GM23338 (cell line): ENCODE measurements around the gene KDM4E. TPM values are rescaled to one million over a fixed set of nuclear protein-coding genes. Genes with fewer than 3 reads are reported as not detected.

ENCODE experiments used
- ATAC-seq: fragments of 200-7000 bp; cut with Tn5 transposase; 3 replicates; pipeline ENCODE4 v1.9.1; 2020
- DNase-seq: peaks from one replicate; pipeline ENCODE4 v3.0.0-alpha.2; 2015; ENCODE audit warnings: low spot score
- H2AFZ ChIP-seq: fragments of 200-600 bp; sonication (generic); 2 replicates; pipeline ENCODE4 v1.8.0; 2016; ENCODE audit warnings: antibody characterized with exemption, mild to moderate bottlenecking, moderate library complexity
- H3F3A ChIP-seq: fragments of 200-600 bp; sonication (generic); replicated peaks from 2 replicates; pipeline ENCODE4 v1.8.0; 2017; ENCODE audit warnings: antibody characterized with exemption, mixed run types, low read depth
- H3K27ac ChIP-seq: fragments of 200-600 bp; sonication (generic); 2 replicates; pipeline ENCODE4 v1.6.1; 2016; ENCODE audit warnings: low read depth
- H3K27me3 ChIP-seq: fragments of 200-600 bp; sonication (generic); 2 replicates; pipeline ENCODE4 v1.8.0; 2016; ENCODE audit warnings: mild to moderate bottlenecking, mixed run types, moderate library complexity; ENCODE audit not compliant: insufficient read depth
- H3K36me3 ChIP-seq: fragments of 200-600 bp; sonication (generic); 2 replicates; pipeline ENCODE4 v1.8.0; 2016; ENCODE audit warnings: mild to moderate bottlenecking; ENCODE audit not compliant: insufficient read depth
- H3K4me1 ChIP-seq: fragments of 200-600 bp; sonication (generic); 2 replicates; pipeline ENCODE4 v1.8.0; 2016; ENCODE audit warnings: mild to moderate bottlenecking, moderate library complexity; ENCODE audit not compliant: insufficient read depth
- H3K4me2 ChIP-seq: fragments of 200-600 bp; sonication (generic); 2 replicates; pipeline ENCODE4 v1.7.1; 2017; ENCODE audit warnings: mixed run types
- H3K4me3 ChIP-seq: fragments of 200-600 bp; sonication (generic); 2 replicates; pipeline ENCODE4 v1.6.1; 2016; ENCODE audit warnings: mixed run types
- H3K79me2 ChIP-seq: fragments of 200-600 bp; sonication (generic); replicated peaks from 2 replicates; pipeline ENCODE4 v1.8.0; 2017; ENCODE audit warnings: mild to moderate bottlenecking; ENCODE audit not compliant: insufficient read depth
- H3K9me2 ChIP-seq: fragments of 200-600 bp; sonication (generic); 2 replicates; pipeline ENCODE4 v1.8.0; 2017; ENCODE audit not compliant: insufficient read depth
- H4K20me1 ChIP-seq: fragments of 200-600 bp; sonication (generic); replicated peaks from 2 replicates; pipeline ENCODE4 v1.8.0; 2017; ENCODE audit warnings: mild to moderate bottlenecking; ENCODE audit not compliant: insufficient read depth
- H3K27ac Mint-ChIP-seq: 2 replicates; pipeline ENCODE4 v1.8.0; 2020; ENCODE audit warnings: inconsistent platforms, mild to moderate bottlenecking, moderate library complexity, mixed read lengths
- H3K27me3 Mint-ChIP-seq: 3 replicates; pipeline ENCODE4 v1.8.0; 2022; ENCODE audit warnings: low read depth, mild to moderate bottlenecking, moderate library complexity, mixed read lengths, inconsistent platforms; ENCODE audit not compliant: insufficient read depth, poor library complexity
- H3K36me3 Mint-ChIP-seq: 3 replicates; pipeline ENCODE4 v1.8.0; 2021; ENCODE audit warnings: low read depth, mild to moderate bottlenecking, inconsistent platforms, moderate library complexity, mixed read lengths
- H3K4me1 Mint-ChIP-seq: 3 replicates; pipeline ENCODE4 v1.8.0; 2020; ENCODE audit warnings: mild to moderate bottlenecking, inconsistent platforms, mixed read lengths
- H3K4me3 Mint-ChIP-seq: 3 replicates; pipeline ENCODE4 v1.8.0; 2021; ENCODE audit warnings: moderate library complexity, mild to moderate bottlenecking, inconsistent platforms, mixed read lengths
- H3K9me3 Mint-ChIP-seq: 3 replicates; pipeline ENCODE4 v1.8.0; 2020; ENCODE audit warnings: moderate library complexity, mild to moderate bottlenecking, inconsistent platforms, mixed read lengths
- CREB1 ChIP-seq: fragments of 250-450 bp; sonication (Bioruptor Pico); IDR thresholded peaks from 2 replicates; pipeline ENCODE4 v1.5.0; 2020; ENCODE audit warnings: low read depth, mild to moderate bottlenecking, moderate library complexity
- EZH2 ChIP-seq: fragments of 200-600 bp; sonication (generic); IDR thresholded peaks from one replicate; pipeline ENCODE4 v1.8.0; 2017; ENCODE audit warnings: antibody characterized with exemption, mild to moderate bottlenecking, low read depth; ENCODE audit not compliant: unreplicated experiment
- EZH2phosphoT487 ChIP-seq: fragments of 200-600 bp; sonication (generic); IDR thresholded peaks from one replicate; pipeline ENCODE4 v1.8.1; 2018; ENCODE audit warnings: antibody characterized with exemption; ENCODE audit not compliant: unreplicated experiment
- JUNB ChIP-seq: IDR thresholded peaks from one replicate; pipeline ENCODE4 v1.6.1; 2016; ENCODE audit warnings: antibody characterized with exemption; ENCODE audit not compliant: unreplicated experiment
- NANOG ChIP-seq: IDR thresholded peaks from 2 replicates; pipeline ENCODE4 v1.6.1; 2016; ENCODE audit warnings: antibody characterized with exemption, borderline replicate concordance
- POLR2AphosphoS5 ChIP-seq: IDR thresholded peaks from 2 replicates; pipeline ENCODE4 v1.6.1; 2016; ENCODE audit warnings: antibody characterized with exemption, low read depth
- STAT1 ChIP-seq: IDR thresholded peaks from one replicate; pipeline ENCODE4 v1.6.1; 2016; ENCODE audit warnings: antibody characterized with exemption; ENCODE audit not compliant: unreplicated experiment
- ZNF114 ChIP-seq: fragments of 250-450 bp; sonication (Bioruptor Pico); IDR thresholded peaks from 2 replicates; pipeline ENCODE4 v1.5.0; 2020; ENCODE audit warnings: mild to moderate bottlenecking, moderate library complexity
- ZNF331 ChIP-seq: fragments of 250-450 bp; sonication (Bioruptor Pico); IDR thresholded peaks from 2 replicates; pipeline ENCODE4 v1.5.0; 2020; ENCODE audit warnings: low read depth, mild to moderate bottlenecking, moderate library complexity
- polyA plus RNA-seq: library from polyadenylated mRNA; unstranded; fragments of >200 nt; fragmentation: Nextera tagmentation; extraction: Ambion mirVana; gene quantifications from 2 replicates; pipeline ENCODE4 v1.2.1, GENCODE V29; 2016
- total RNA-seq: library from RNA; depleted of rRNA; stranded (reverse); fragments of >200 nt; shearing (Covaris generic); gene quantifications from 2 replicates; pipeline ENCODE4 v1.2.3, GENCODE V29; 2014
- TF ChIP-seq, protein P1 (sequence below): IDR thresholded peaks from one replicate; pipeline ENCODE4 v1.6.1; 2018; ENCODE audit warnings: antibody characterized with exemption; ENCODE audit not compliant: unreplicated experiment
- TF ChIP-seq, protein P2 (sequence below), 2 experiments: fragments of 200-600 bp in 1 of 2; sonication (generic) in 1 of 2; conservative IDR thresholded peaks; 2 replicates each; pipeline versions ENCODE4 v1.5.1 to v1.6.1; 2016 to 2017; ENCODE audit warnings: antibody characterized with exemption in 2 of 2, low read depth in 2 of 2, mild to moderate bottlenecking in 2 of 2, moderate library complexity in 1 of 2
- TF ChIP-seq, protein P3 (sequence below): IDR thresholded peaks from 2 replicates; pipeline ENCODE4 v1.6.1; 2016; ENCODE audit warnings: antibody characterized with exemption
- TF ChIP-seq, protein P4 (sequence below): fragments of 250-450 bp; sonication (Bioruptor Pico); IDR thresholded peaks from 2 replicates; pipeline ENCODE4 v1.5.0; 2020; ENCODE audit warnings: mild to moderate bottlenecking, moderate library complexity

Gene KDM4E
- total and polyA plus RNA-seq, 2 experiments from 2014 or later = not detected

GRCh38 chr11:95057959-95058358 lies 32.9 kb downstream of the KDM4E start:
- no peaks in the 10 kb centered on the region for H4K20me1 ChIP-seq
- no peaks in the 10 kb centered on the region for H3F3A ChIP-seq
- ATAC-seq (no peak), DNase-seq (no peak)
- Mint-ChIP-seq H3K27me3 (no peaks in the 10 kb centered on the region), H3K36me3 (no peaks in the 10 kb centered on the region), H3K4me1 (no peaks in the 10 kb centered on the region), H3K9me3 (no peaks in the 10 kb centered on the region), H3K4me3 (no peak overlapping the region), H3K27ac (no peak overlapping the region)
- H3K4me2 ChIP-seq = no peak overlapping the region
- no peaks in the 10 kb centered on the region; the same call in 1 of the 2 replicates for H3K9me2 ChIP-seq
- no peaks in the 10 kb centered on the region for H3K4me1 ChIP-seq
- TF ChIP-seq, protein P1, sequence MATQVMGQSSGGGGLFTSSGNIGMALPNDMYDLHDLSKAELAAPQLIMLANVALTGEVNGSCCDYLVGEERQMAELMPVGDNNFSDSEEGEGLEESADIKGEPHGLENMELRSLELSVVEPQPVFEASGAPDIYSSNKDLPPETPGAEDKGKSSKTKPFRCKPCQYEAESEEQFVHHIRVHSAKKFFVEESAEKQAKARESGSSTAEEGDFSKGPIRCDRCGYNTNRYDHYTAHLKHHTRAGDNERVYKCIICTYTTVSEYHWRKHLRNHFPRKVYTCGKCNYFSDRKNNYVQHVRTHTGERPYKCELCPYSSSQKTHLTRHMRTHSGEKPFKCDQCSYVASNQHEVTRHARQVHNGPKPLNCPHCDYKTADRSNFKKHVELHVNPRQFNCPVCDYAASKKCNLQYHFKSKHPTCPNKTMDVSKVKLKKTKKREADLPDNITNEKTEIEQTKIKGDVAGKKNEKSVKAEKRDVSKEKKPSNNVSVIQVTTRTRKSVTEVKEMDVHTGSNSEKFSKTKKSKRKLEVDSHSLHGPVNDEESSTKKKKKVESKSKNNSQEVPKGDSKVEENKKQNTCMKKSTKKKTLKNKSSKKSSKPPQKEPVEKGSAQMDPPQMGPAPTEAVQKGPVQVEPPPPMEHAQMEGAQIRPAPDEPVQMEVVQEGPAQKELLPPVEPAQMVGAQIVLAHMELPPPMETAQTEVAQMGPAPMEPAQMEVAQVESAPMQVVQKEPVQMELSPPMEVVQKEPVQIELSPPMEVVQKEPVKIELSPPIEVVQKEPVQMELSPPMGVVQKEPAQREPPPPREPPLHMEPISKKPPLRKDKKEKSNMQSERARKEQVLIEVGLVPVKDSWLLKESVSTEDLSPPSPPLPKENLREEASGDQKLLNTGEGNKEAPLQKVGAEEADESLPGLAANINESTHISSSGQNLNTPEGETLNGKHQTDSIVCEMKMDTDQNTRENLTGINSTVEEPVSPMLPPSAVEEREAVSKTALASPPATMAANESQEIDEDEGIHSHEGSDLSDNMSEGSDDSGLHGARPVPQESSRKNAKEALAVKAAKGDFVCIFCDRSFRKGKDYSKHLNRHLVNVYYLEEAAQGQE = no peak
- TF ChIP-seq POLR2AphosphoS5 (no peak), ZNF331 (CRISPR knock-in tag) (no peak), NANOG (no peak), ZNF114 (CRISPR knock-in tag) (no peak), EZH2phosphoT487 (no peak), EZH2 (no peak), STAT1 (no peak), JUNB (no peak), CREB1 (CRISPR knock-in tag) (no peak)
- TF ChIP-seq, protein P2, sequence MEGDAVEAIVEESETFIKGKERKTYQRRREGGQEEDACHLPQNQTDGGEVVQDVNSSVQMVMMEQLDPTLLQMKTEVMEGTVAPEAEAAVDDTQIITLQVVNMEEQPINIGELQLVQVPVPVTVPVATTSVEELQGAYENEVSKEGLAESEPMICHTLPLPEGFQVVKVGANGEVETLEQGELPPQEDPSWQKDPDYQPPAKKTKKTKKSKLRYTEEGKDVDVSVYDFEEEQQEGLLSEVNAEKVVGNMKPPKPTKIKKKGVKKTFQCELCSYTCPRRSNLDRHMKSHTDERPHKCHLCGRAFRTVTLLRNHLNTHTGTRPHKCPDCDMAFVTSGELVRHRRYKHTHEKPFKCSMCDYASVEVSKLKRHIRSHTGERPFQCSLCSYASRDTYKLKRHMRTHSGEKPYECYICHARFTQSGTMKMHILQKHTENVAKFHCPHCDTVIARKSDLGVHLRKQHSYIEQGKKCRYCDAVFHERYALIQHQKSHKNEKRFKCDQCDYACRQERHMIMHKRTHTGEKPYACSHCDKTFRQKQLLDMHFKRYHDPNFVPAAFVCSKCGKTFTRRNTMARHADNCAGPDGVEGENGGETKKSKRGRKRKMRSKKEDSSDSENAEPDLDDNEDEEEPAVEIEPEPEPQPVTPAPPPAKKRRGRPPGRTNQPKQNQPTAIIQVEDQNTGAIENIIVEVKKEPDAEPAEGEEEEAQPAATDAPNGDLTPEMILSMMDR (conservative IDR thresholded peaks at IDR 0.05; ENCODE audit: low read depth in 2 of 2) = no peak
- TF ChIP-seq, protein P3, sequence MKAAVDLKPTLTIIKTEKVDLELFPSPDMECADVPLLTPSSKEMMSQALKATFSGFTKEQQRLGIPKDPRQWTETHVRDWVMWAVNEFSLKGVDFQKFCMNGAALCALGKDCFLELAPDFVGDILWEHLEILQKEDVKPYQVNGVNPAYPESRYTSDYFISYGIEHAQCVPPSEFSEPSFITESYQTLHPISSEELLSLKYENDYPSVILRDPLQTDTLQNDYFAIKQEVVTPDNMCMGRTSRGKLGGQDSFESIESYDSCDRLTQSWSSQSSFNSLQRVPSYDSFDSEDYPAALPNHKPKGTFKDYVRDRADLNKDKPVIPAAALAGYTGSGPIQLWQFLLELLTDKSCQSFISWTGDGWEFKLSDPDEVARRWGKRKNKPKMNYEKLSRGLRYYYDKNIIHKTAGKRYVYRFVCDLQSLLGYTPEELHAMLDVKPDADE = no peak
- TF ChIP-seq, protein P4, sequence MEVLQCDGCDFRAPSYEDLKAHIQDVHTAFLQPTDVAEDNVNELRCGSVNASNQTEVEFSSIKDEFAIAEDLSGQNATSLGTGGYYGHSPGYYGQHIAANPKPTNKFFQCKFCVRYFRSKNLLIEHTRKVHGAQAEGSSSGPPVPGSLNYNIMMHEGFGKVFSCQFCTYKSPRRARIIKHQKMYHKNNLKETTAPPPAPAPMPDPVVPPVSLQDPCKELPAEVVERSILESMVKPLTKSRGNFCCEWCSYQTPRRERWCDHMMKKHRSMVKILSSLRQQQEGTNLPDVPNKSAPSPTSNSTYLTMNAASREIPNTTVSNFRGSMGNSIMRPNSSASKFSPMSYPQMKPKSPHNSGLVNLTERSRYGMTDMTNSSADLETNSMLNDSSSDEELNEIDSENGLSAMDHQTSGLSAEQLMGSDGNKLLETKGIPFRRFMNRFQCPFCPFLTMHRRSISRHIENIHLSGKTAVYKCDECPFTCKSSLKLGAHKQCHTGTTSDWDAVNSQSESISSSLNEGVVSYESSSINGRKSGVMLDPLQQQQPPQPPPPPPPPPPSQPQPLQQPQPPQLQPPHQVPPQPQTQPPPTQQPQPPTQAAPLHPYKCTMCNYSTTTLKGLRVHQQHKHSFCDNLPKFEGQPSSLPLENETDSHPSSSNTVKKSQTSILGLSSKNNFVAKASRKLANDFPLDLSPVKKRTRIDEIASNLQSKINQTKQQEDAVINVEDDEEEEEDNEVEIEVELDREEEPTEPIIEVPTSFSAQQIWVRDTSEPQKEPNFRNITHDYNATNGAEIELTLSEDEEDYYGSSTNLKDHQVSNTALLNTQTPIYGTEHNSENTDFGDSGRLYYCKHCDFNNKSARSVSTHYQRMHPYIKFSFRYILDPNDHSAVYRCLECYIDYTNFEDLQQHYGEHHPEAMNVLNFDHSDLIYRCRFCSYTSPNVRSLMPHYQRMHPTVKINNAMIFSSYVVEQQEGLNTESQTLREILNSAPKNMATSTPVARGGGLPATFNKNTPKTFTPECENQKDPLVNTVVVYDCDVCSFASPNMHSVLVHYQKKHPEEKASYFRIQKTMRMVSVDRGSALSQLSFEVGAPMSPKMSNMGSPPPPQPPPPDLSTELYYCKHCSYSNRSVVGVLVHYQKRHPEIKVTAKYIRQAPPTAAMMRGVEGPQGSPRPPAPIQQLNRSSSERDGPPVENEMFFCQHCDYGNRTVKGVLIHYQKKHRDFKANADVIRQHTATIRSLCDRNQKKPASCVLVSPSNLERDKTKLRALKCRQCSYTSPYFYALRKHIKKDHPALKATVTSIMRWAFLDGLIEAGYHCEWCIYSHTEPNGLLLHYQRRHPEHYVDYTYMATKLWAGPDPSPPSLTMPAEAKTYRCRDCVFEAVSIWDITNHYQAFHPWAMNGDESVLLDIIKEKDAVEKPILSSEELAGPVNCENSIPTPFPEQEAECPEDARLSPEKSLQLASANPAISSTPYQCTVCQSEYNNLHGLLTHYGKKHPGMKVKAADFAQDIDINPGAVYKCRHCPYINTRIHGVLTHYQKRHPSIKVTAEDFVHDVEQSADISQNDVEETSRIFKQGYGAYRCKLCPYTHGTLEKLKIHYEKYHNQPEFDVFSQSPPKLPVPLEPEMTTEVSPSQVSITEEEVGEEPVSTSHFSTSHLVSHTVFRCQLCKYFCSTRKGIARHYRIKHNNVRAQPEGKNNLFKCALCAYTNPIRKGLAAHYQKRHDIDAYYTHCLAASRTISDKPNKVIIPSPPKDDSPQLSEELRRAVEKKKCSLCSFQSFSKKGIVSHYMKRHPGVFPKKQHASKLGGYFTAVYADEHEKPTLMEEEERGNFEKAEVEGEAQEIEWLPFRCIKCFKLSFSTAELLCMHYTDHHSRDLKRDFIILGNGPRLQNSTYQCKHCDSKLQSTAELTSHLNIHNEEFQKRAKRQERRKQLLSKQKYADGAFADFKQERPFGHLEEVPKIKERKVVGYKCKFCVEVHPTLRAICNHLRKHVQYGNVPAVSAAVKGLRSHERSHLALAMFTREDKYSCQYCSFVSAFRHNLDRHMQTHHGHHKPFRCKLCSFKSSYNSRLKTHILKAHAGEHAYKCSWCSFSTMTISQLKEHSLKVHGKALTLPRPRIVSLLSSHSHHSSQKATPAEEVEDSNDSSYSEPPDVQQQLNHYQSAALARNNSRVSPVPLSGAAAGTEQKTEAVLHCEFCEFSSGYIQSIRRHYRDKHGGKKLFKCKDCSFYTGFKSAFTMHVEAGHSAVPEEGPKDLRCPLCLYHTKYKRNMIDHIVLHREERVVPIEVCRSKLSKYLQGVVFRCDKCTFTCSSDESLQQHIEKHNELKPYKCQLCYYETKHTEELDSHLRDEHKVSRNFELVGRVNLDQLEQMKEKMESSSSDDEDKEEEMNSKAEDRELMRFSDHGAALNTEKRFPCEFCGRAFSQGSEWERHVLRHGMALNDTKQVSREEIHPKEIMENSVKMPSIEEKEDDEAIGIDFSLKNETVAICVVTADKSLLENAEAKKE = no peak
- no peak overlapping the region for H3K27ac ChIP-seq
- no peaks in the 10 kb centered on the region for H3K36me3 ChIP-seq
- H2AFZ ChIP-seq = no peak overlapping the region
- H3K79me2 ChIP-seq = no peaks in the 10 kb centered on the region
- H3K27me3 ChIP-seq = peaks cover 3% of the 10 kb centered on the region; the same call in 1 of the 2 replicates
- no peak overlapping the region for H3K4me3 ChIP-seq
